GM15510 (cell line): ENCODE data around the gene ABCA4.

Source experiments
- POLR2A ChIP-seq: IDR thresholded peaks from 3 replicates; pipeline ENCODE4 v1.6.1; 2011; ENCODE audit warnings: borderline replicate concordance; ENCODE audit not compliant: insufficient read length; ENCODE audit errors: extremely low read depth

The ABCA4 gene

GRCh38 chr1:94099303-94099702 lies 21.6 kb downstream of the ABCA4 start:
- TF ChIP-seq POLR2A, result no peak

DNA sequence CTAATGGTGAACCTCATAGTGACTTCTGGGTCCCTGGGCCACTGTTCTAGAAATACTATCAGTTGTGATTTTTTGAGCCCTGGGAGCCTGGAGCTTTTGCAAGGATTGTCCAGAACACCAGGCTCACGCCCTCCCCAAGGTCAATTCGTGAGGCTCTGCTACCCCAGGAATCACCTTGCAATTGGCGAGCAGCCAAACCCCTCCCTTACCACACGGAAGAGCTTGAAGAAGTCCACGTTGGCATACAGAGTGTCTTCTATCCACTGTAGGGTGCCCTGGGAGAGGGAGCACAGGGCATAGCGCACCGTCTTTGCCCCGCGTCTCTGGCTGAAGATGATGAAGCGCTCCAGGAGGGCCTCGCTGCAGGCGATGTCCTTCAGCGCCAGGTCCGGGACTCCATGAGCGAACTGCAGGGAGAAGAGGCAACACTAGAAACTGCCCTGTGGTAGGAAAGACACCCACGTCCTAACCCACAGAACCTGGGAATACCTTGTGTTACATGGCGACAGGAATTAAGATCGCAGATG lies 22.3 kb downstream of the ABCA4 start:
- no peak for TF ChIP-seq POLR2A

DNA sequence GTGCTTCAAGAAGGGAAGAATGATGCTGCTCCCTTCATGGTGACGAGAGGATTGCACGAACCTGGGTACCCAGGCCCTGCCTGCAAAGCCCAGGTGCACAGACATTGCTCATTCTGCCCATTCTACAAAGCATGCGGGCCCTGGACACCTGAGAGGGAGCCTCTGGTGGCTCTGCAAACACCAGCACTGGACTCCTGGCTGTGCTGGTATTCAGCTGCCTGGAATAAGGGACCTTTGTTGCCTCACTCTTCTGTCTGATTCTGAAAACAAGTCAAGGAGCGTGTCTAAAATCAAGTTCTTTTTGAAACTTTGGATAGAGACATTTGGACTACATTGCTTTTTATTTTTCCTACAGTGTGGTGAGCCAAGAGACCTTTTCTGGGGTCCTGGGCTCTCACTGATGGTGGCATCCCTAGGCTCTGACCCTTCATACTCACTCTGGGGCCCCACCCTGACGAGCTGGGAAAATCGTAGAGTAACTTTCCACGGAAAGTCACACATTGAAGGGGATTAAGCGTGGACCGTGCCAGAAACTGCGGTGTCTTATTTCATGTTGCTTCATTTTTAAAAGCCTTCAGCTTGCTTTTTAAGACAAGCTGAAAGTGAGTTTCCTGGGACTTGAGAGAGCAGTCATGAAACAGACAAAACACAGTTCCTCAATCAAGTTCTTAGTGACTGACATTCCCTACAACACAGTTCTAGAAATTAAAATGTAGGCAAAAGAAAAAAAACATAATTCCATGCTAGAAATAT lies 24.0 kb downstream of the ABCA4 start:
- no peak for TF ChIP-seq POLR2A

DNA sequence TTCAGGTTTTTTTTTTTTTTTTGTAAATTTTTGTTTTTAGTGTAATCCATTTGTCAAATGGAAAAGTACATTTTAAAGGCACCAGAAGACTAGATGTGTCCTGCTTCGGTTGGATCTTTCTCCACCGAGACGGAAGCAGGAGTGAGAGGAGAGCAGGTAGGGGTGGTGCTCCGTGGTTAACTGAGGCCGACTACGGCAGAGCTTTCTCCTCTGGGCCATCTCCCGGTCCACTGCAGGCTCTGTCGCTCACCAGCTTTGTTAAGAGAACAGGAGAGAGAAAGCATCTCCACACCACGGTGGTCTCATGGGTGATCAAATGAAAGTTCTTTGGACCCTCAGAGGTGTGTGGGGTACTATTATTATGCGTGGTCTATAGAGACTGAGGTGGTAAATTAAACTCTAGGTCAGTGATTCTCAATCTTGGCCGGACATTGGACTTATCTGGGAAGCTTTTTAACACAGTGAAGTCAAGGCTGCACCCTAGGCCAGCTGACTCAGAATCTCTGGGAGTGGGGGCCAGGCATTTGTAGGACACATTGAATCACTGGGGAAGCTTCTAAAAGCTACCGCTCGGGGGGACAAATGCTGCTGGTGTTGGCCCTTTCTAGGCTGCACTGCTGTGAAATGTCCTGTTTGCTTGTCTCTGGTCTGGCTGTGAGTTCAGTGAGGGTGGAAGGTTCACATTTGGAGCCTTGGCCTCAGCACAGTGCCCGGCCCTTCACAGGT lies 25.0 kb downstream of the ABCA4 start:
- no peak for TF ChIP-seq POLR2A

- TF ChIP-seq POLR2A, result no peak
Measured at GRCh38 chr1:94095112-94095637, 25.8 kb downstream of the ABCA4 start.

- TF ChIP-seq POLR2A, result no peak
Measured at GRCh38 chr1:94094469-94095111, 26.4 kb downstream of the ABCA4 start.

DNA sequence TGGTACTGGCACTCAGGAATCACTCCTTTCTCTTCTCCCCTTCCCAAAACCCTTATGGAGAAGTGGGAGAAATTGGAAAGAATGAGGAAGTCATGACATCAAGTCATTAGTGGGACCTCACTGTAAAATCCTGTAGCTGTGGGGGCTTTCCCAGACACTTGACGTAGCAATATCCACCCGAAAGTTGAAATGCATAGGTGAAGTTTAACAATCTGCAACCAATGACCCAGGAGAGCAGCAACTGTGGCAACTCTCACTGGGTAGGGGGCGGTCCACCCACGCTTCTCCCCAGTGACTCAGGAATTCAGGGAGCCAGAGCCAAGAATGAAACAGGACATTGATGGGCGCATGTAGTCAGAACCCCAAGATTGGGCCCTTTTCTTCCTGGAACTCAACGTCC lies 27.0 kb downstream of the ABCA4 start:
- no peak for TF ChIP-seq POLR2A

DNA sequence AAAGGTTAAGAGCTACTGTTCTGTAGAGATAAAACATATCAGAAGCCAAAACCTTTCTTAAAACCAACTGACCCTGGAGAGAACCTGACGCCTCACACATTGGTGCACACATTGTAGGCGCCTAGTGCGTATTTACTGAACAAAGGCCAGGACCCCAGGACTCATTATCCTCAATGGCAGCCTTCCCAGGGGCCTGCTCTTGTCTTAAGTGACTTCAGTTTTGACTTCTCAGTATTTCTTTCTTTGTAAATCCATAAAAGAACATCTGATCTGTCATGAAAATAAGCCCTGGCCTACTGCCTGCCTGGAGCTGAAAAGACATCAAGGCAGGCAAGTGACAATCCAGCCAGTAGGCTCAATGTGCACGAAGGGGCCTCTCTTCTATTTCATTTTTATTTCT lies 27.6 kb downstream of the ABCA4 start:
- no peak for TF ChIP-seq POLR2A

GRCh38 chr1:94092210-94092613 lies 28.7 kb downstream of the ABCA4 start:
- no peak for TF ChIP-seq POLR2A

DNA sequence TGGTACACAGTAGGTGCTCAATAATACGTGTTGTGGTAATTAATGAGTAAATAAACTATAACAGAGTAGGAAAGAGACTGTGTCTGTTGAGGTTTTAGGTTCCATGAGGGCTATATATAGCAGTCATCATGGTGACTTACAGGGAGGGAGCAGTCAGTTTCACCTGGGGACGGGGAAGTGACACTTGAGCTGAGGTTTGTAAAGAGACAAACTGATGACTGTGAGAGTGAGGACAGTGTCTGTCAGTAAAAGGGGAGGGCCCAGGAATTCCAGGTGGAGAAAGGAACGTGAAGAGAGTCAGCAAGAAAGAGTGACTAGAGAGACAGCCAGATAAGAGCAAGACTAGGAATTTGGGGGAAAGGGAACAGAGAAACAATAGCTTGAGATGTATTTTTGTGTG lies 30.2 kb downstream of the ABCA4 start:
- no peak for TF ChIP-seq POLR2A

- TF ChIP-seq POLR2A, result no peak
Measured at GRCh38 chr1:94087193-94087592, 33.8 kb downstream of the ABCA4 start.

DNA sequence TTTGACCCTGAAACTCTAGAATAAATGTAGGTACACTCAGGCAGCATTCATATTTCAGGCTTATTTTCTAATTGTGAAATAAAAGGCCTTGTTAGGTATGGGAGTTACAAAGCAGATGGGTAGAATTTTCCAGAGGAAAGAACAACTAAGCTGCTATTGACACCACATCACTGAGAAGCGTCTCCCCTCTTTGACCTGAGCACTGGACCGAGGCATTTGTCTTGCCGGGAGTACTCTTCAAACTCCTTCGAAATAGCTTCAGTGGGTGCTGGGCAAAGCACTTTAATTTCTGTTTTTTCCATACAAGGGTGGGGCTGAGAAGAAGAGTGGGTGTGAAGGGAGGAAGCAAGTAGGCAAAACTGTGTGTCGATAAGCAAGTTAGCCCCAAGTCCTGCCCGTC lies 36.4 kb downstream of the ABCA4 start:
- no peak for TF ChIP-seq POLR2A

DNA sequence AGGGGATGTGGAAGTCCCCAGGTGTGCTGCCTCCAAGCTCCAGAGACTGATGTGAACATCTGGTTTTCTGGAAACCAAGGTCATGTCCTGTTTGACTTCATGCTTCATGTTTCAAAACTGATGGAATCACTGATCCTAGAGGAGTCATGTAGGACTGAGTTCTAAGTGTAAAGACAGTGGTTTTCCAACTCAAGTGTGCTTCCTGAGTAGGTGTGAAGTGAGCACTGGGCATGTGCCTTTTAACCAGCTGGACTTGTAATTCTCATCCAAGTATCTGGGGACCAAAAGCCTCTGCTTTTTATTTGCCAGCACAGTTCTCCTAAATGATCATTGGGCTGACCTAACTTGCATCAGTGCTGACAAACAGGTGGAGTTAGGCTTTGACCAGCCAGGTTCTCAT lies 36.9 kb downstream of the ABCA4 start:
- TF ChIP-seq POLR2A, result no peak

GRCh38 chr1:94083681-94084080 lies 37.3 kb downstream of the ABCA4 start:
- no peak for TF ChIP-seq POLR2A

- TF ChIP-seq POLR2A, result no peak
Measured at GRCh38 chr1:94081566-94082344, 39.2 kb downstream of the ABCA4 start.

- no peak for TF ChIP-seq POLR2A
Measured at GRCh38 chr1:94079989-94080388, 41.0 kb downstream of the ABCA4 start.
